ENCODE results near the gene TMUB1.

- TF ChIP-seq CTCF (IDR thresholded peaks at IDR 0.05; ENCODE audit: low read length) (no peak), EZH2 (optimal IDR thresholded peaks at IDR 0.05; ENCODE audit: low read depth, low read length) (no peak)
Observed at GRCh38 chr7:151131224-151131591, 47.9 kb upstream of the TMUB1 start.

Data from MM.1S (cell line).